Measurements from ENCODE around the gene NDUFS6. TPM values are rescaled to one million over a fixed set of nuclear protein-coding genes. Genes with fewer than 3 reads are reported as not detected.

Gene NDUFS6
- polyA plus RNA-seq = 10 to 100 TPM; 75.8 to 96.0 (median 89.8) TPM

DNA sequence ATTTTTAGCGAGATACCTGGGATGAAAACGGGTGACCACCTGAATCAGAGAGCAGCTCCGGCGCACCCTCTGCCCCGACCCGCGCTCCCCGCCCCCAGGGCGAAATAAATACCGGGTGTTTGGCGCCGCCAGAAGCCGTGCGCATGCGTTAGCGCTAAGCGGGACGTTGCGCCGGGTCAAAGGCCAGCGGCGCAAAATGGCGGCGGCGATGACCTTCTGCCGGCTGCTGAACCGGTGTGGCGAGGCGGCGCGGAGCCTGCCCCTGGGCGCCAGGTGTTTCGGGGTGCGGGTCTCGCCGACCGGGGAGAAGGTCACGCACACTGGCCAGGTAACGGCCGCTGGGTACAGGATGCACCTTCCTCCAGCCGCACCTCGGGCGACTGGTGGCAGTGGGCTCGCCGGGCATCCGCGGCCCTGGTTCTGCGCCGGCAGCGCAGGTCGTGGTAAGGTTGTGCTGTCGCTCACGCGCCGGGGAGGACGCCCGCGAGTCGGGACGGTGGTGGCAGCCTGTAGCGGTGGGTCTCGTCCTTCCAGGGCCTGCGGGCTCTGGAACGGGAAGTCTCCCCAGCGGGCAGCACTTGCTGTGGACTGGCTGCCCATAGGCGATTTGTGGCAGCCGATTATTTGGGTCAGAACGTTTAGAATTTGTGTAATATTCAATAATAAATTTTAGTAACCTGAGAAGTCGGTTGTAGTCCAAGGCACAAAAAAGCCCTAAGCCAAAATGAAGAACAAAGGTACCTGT, at the start of gene NDUFS6:
NDUFS6 (plus strand) TSS at position 186 of the 745 bp plus-strand sequence; CDS start at position 197, 11 bp downstream.
- peak within 1 kb of the TSS; percentile 96 to 100 (median 98) for H3K27ac Mint-ChIP-seq
- H3K4me1 Mint-ChIP-seq = peaks cover 55 to 62% of the 10 kb centered on the region in 2 donors
- peaks cover 3 to 15% (median 8%) of the 10 kb centered on the region in 3 donors for H3K27me3 Mint-ChIP-seq (ENCODE audit: low read depth in 3 of 3)
- DNase-seq = peak; percentile 78 to 79 (median 79)
- H3K36me3 Mint-ChIP-seq = peaks cover 2 to 33% (median 6%) of the 10 kb centered on the region in 3 donors
- H3K4me3 Mint-ChIP-seq = peak within 1 kb of the TSS; percentile 92 to 100 (median 99)
- H3K9me3 Mint-ChIP-seq = peaks cover 0 to 1% (median 0%) of the 10 kb centered on the region in 6 donors

DNA sequence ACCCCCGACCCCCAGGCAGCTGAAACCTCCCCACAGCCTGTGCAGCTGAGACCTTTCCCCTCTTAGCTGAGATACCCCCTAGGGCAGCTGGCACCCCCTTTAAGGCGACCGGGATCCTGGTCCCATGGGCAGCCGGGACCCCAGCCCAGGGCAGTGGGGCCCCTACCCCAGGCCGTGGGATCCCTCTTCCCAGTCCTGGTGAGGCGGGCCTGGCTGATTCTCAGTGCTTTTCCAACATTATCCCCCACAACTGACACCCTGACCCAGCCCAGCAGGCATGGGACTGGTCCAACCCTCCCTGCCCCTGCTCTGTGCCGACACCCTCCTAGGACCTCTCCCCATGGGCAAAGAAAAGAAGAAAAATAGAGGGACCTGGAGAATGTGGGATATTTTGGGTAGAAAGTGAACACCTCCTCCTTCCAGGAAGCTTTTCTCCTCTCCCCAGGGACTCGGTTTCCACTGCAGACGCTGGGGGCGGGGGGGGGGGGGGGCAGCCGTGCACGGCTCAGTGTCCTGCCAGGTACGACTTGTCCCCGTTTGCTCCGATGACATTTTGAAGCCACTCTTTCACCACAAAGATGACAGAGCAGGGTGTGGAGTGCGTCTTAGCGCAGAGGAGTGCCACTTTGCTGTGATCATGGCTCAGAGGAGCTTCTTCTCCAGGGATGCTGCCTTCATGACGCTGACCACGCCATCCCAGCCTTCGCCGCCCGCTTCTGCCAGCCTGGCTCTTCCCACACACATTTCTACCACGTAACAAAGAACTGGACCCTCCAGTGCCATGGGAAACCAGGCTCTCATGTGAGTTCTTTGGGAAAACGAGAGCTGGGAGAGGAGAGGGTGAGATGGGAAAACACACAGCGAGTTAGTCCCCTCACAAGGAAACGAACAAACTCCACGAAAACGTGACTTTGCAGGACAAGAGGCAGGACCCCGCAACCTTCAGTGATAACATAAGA, 49.1 kb upstream of the NDUFS6 start:
- no peak for DNase-seq
- no peaks in the 10 kb centered on the region for H3K9me3 Mint-ChIP-seq

DNA sequence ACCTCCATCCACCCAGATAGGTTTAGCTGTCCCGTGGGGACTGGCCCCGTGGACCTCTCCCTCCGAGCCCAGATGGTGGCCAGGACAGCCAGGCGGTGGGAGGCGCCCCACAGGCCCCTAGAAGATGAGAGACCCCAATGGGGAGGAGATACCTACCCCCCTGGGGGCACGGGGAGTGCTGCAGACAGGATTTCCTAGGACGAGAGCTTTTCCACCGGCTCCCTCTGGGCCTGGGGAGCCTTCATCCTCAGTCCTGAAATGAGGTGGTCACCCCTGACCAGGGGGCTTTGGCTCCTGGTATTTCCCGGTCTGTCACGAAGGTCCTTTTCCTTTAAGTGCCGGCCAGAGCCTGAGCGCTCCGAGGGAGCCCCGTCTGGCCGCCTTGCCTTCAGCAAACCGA, 48.3 kb upstream of the NDUFS6 start:
- no peaks in the 10 kb centered on the region for H3K4me1 Mint-ChIP-seq
- H3K27me3 Mint-ChIP-seq (ENCODE audit: low read depth in 3 of 3) = peaks cover 0 to 8% (median 4%) of the 10 kb centered on the region in 3 donors
- H3K9me3 Mint-ChIP-seq = no peaks in the 10 kb centered on the region
- H3K27ac Mint-ChIP-seq = no peak overlapping the region
- no peaks in the 10 kb centered on the region for H3K36me3 Mint-ChIP-seq
- no peak overlapping the region for H3K4me3 Mint-ChIP-seq
- no peak for DNase-seq

More for the DNA sequence above, 49.1 kb upstream of the NDUFS6 start:
- Mint-ChIP-seq H3K4me1 (no peaks in the 10 kb centered on the region), H3K36me3 (no peaks in the 10 kb centered on the region), H3K4me3 (no peak overlapping the region), H3K27me3 (ENCODE audit: low read depth in 3 of 3) (peaks cover 0 to 5% (median 3%) of the 10 kb centered on the region in 3 donors), H3K27ac (no peak overlapping the region)

DNA sequence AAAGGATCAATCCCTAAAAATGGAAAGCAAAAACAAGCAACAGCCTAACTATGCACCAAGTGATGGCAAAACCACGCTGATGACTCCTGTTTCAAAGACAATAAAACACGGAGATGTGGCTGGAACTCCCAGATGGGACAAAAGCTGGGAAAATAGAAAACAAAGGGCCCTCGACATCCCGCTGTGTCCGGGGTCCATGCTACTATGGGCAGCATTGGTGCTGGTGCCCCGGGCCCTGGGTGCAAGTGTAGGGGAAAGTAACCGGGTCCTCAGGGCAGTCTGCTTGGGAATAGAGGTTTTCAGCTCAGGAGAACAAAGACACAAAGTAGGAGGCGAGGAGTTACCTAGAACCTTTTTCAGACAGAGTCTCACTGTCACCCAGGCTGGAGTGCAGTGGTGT, 47.7 kb upstream of the NDUFS6 start:
- H3K9me3 Mint-ChIP-seq = peaks cover 0 to 3% (median 0%) of the 10 kb centered on the region in 6 donors
- H3K27me3 Mint-ChIP-seq (ENCODE audit: low read depth in 3 of 3) = peaks cover 0 to 8% (median 6%) of the 10 kb centered on the region in 3 donors
- H3K4me1 Mint-ChIP-seq = no peaks in the 10 kb centered on the region
- no peak overlapping the region for H3K4me3 Mint-ChIP-seq
- no peaks in the 10 kb centered on the region for H3K36me3 Mint-ChIP-seq
- no peak for DNase-seq
- no peak overlapping the region for H3K27ac Mint-ChIP-seq

DNA sequence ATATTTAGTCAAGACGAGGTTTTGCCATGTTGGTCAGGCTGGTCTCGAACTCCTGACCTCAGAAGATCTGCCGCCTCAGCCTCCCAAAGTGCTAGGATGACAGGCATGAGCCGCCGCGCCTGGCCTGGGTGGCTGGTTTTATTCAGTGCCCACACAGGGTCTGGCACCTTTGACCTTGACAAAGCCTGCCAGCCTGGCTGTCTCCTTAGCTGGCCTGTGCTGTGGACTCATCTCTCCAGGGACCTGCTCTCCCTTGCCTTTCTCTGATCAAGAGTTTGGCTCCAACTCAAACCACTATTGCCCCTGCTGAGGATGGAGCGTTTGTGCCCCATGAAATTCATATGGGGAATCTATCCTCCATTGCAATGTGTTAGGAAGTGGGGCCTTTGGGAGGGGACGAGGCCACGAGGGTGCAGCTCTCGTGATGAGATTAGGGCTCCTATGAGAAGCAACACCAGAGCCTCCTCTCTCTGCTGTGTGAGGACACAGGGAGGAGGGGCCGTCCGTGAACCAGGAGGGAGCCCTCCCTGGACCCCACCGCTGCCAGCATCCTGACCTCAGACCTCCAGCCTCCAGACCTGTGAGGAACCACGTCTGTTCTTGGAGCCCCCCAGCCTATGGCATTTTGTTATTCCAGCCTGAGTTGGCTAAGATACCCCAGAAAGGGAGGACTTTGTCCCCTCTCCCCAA, 46.5 kb upstream of the NDUFS6 start:
- no peak overlapping the region for H3K27ac Mint-ChIP-seq
- peaks cover 0 to 9% (median 8%) of the 10 kb centered on the region in 3 donors for H3K27me3 Mint-ChIP-seq (ENCODE audit: low read depth in 3 of 3)
- no peaks in the 10 kb centered on the region for H3K36me3 Mint-ChIP-seq
- DNase-seq = no peak
- no peak overlapping the region for H3K4me3 Mint-ChIP-seq
- H3K9me3 Mint-ChIP-seq = peaks cover 0 to 5% (median 0%) of the 10 kb centered on the region in 6 donors
- no peaks in the 10 kb centered on the region for H3K4me1 Mint-ChIP-seq

DNA sequence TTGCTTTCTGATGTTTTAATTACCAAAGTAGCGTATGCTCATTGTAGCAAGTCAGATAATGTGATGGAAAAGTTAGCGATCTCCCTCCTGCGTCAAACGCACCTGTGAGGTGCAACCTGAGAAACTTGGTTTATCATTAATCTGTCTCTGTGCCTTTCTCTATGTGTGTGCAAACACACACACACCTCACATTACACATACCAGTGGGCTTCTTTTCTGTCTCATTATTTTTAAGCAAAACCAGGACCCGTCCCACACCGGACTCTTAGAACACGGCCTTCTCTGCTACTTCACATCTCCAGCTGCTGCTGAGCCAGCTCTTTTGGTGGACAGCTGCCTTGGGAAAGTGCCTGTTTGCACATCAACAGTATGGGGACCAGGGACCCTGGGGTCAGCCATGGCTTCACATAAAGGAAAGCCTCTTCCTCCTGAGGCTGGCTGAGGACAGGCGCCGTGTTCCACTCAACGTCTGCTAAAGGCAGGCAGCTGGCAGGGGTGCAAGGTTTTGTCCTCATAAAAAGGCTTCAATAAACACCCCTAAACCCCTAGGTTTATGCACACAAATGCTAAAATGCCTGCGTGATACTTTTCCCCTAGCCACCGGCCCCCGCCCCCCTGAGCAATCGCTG, 45.8 kb upstream of the NDUFS6 start:
- peaks cover 0 to 8% (median 6%) of the 10 kb centered on the region in 3 donors for H3K27me3 Mint-ChIP-seq (ENCODE audit: low read depth in 3 of 3)
- no peak overlapping the region for H3K4me3 Mint-ChIP-seq
- H3K4me1 Mint-ChIP-seq = no peaks in the 10 kb centered on the region
- H3K36me3 Mint-ChIP-seq = no peaks in the 10 kb centered on the region
- no peak for DNase-seq
- peaks cover 0 to 5% (median 0%) of the 10 kb centered on the region in 6 donors for H3K9me3 Mint-ChIP-seq
- no peak overlapping the region for H3K27ac Mint-ChIP-seq

DNA sequence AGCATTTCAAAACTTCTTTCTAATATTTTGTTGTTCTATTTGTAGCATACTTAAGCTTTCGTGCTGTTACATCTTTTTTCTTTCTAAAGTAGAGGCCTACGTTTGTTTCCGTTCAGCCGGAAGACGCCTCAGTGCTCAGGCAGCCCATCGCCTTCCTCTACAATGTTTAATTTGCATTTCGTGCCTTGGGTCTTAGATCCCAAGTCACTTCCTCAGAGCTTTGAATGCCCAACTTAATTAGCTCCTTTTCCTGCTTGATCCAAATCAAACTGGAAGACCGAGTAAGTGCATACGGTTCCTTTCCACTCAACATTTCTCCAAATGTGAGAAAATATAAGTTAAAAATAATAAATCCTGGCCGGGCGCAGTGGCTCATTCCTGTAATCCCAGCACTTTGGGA, 44.7 kb upstream of the NDUFS6 start:
- no peaks in the 10 kb centered on the region for H3K4me1 Mint-ChIP-seq
- H3K36me3 Mint-ChIP-seq = no peaks in the 10 kb centered on the region
- H3K27me3 Mint-ChIP-seq (ENCODE audit: low read depth in 3 of 3) = peaks cover 0 to 8% (median 6%) of the 10 kb centered on the region in 3 donors
- H3K9me3 Mint-ChIP-seq = peaks cover 0 to 5% (median 0%) of the 10 kb centered on the region in 6 donors
- no peak for DNase-seq
- H3K4me3 Mint-ChIP-seq = no peak overlapping the region
- no peak overlapping the region for H3K27ac Mint-ChIP-seq

DNA sequence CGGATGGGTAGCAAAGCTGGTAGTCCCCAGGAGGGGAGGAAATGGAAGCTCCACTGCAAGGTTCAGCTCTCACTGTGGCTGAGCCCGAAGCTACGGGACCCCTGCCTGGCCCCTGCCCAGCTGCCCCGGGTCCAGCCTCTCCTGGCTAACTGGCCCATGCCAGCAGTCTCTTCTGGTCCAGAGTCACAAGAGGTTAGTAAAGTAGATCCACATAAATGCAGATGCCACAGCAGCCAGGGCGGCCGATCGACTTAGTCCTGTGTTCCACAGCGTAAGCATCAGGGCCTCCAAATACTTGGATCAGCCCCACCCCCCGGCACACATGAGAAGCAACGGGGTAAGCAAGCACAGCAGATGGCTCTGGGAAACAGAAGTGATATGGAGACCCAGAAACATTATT, 43.7 kb upstream of the NDUFS6 start:
- no peak overlapping the region for H3K27ac Mint-ChIP-seq
- no peaks in the 10 kb centered on the region for H3K4me1 Mint-ChIP-seq
- no peak for DNase-seq

DNA sequence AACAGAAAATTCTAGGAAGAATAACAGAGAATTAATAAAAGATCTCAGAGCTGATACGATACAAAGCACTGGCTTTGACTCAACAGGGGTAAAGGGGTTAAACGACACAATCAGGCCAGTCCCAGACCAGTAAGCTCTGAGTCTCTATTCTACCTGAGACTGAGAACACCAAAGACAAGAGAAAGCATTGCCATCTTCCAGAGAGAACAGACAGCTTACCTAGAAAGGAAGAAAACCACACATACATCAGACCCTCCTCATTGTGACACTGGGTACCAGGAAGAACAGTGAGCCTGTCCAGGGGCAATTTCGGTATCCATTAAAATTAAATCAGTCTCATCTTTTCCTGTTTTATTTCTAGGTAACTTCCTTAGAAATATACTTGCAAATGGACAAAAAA, 42.6 kb upstream of the NDUFS6 start:
- Mint-ChIP-seq H3K36me3 (no peaks in the 10 kb centered on the region), H3K9me3 (peaks cover 0 to 5% (median 0%) of the 10 kb centered on the region in 6 donors), H3K4me1 (no peaks in the 10 kb centered on the region), H3K27me3 (ENCODE audit: low read depth in 3 of 3) (peaks cover 0 to 6% (median 5%) of the 10 kb centered on the region in 3 donors), H3K4me3 (no peak overlapping the region), H3K27ac (no peak overlapping the region)
- DNase-seq = no peak

More for the DNA sequence above, 43.7 kb upstream of the NDUFS6 start:
- H3K9me3 Mint-ChIP-seq = peaks cover 0 to 5% (median 0%) of the 10 kb centered on the region in 6 donors
- peaks cover 0 to 8% (median 6%) of the 10 kb centered on the region in 3 donors for H3K27me3 Mint-ChIP-seq (ENCODE audit: low read depth in 3 of 3)
- H3K36me3 Mint-ChIP-seq = no peaks in the 10 kb centered on the region
- no peak overlapping the region for H3K4me3 Mint-ChIP-seq

DNA sequence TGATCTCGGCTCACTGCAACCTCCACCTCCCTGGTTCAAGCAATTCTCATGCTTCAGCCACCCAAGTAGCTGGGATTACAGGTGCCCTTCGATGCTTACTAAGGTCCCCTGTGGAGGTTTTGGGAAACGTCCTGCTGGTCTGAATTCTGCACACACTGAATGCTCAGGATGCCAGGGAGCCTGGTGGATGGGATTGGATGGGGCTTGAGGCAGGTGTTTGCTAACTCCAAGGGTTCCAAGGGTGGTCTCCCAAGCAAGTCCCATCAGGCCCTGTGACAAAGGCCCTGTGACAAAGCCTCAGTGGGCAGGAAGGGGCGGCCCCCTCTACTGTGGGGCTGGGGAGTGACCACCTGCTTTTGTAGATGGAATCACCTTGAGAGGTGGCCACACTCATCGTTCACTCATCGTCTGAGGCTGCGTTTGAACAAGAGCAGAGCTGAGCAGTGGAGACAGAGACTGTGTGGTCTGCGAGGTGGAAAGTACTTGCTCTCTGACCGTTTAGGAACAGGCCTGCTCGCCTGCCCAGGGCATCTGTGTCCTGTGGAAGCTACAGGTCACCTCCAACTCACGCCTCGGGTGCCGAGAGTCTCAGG, 41.7 kb upstream of the NDUFS6 start:
- DNase-seq = no peak
- H3K36me3 Mint-ChIP-seq = no peaks in the 10 kb centered on the region

DNA sequence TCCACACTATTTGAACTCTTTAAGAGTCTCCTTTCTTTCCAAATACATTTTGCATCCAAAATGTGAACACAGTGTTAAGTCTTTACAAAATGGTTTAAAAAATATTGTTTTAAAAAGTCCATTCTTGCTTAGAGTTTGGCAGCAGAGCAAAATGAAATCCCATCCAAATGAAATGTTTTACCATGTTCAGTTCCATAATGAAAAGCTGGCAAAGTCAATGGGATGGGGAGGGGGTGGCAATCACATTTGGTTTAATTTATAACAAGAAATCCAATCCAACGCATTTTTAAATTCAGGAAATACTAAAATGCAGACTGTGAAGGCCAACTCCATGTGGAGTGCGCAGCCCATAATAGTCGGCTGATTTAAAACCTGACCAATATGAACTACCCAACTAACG, 41.0 kb upstream of the NDUFS6 start:
- peaks cover 0 to 5% (median 0%) of the 10 kb centered on the region in 6 donors for H3K9me3 Mint-ChIP-seq
- no peak for DNase-seq
- peaks cover 0 to 8% (median 5%) of the 10 kb centered on the region in 3 donors for H3K27me3 Mint-ChIP-seq (ENCODE audit: low read depth in 3 of 3)
- no peak overlapping the region for H3K4me3 Mint-ChIP-seq
- H3K27ac Mint-ChIP-seq = no peak overlapping the region
- H3K36me3 Mint-ChIP-seq = no peaks in the 10 kb centered on the region
- no peaks in the 10 kb centered on the region for H3K4me1 Mint-ChIP-seq

More for the DNA sequence above, 41.7 kb upstream of the NDUFS6 start:
- H3K4me3 Mint-ChIP-seq = no peak overlapping the region
- H3K27ac Mint-ChIP-seq = no peak overlapping the region
- H3K9me3 Mint-ChIP-seq = peaks cover 0 to 5% (median 0%) of the 10 kb centered on the region in 6 donors
- H3K4me1 Mint-ChIP-seq = no peaks in the 10 kb centered on the region
- peaks cover 0 to 7% (median 5%) of the 10 kb centered on the region in 3 donors for H3K27me3 Mint-ChIP-seq (ENCODE audit: low read depth in 3 of 3)

DNA sequence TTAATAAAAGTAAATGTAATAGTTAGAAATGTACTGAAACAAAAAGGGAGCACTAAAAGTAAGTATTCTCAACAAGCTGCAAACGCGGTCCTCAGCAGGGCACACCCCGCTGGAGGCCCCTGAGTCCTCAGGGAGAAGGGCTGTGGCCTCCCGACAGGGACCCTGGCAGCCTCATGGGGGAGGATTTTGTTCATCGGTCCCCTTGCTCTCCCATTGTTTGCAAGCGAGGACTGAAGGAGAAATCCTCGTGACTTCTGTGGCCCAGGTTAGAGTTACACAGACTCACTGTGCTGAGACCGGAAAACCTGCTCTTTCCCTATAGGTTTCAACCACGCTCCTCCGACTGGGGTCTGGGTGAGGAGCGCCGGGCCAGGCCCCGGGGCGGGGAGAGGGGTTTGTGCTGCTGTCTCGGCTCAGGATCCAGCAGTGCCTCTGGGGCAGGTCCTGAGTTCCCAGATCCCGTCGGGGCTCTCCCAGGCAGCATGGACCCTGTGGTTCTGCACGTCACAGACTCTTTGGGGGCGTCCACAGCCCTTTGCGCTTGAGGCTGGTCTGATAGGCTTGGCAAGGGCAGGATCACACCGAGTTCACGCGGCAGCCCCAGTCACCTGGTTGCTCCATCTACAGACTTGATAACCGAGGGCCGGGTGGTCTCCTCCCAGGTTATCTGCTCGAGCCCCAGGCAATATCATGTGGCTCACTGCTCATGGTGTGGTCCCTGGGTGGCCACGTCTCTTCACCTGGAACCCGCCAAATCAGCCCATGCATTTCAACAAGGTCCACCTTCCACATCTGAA, 40.4 kb upstream of the NDUFS6 start:
- DNase-seq = no peak
- Mint-ChIP-seq H3K27me3 (ENCODE audit: low read depth in 3 of 3) (peaks cover 1 to 8% (median 5%) of the 10 kb centered on the region in 3 donors), H3K9me3 (peaks cover 0 to 5% (median 0%) of the 10 kb centered on the region in 6 donors), H3K4me3 (no peak overlapping the region), H3K27ac (no peak overlapping the region), H3K4me1 (no peaks in the 10 kb centered on the region), H3K36me3 (no peaks in the 10 kb centered on the region)

Data from immature natural killer cell (primary cell).